ENCODE data around the gene ADAMTS2.

Gene ADAMTS2

GRCh38 chr5:179345433-179346321 is at the start of gene ADAMTS2:
Gene ADAMTS2, minus strand, starts transcription at chr5:179345461. Its CDS starts 133 bp downstream, at chr5:179345328.
- no peak for DNase-seq (ENCODE audit: low read depth)

- no peak for DNase-seq (ENCODE audit: low read depth)
Measured at GRCh38 chr5:179393078-179393477, 47.8 kb upstream of the ADAMTS2 start.

- DNase-seq (ENCODE audit: low read depth): no peak
Measured at GRCh38 chr5:179387151-179388110, 42.2 kb upstream of the ADAMTS2 start.

- no peak for DNase-seq (ENCODE audit: low read depth)
Measured at GRCh38 chr5:179385914-179386313, 40.7 kb upstream of the ADAMTS2 start.

- no peak for DNase-seq (ENCODE audit: low read depth)
Measured at GRCh38 chr5:179382486-179382885, 37.2 kb upstream of the ADAMTS2 start.

GRCh38 chr5:179381691-179382090 is 36.4 kb upstream of the ADAMTS2 start:
- DNase-seq (ENCODE audit: low read depth): no peak

- no peak for DNase-seq (ENCODE audit: low read depth)
Measured at GRCh38 chr5:179380211-179381035, 35.2 kb upstream of the ADAMTS2 start.

- DNase-seq (ENCODE audit: low read depth): no peak
Measured at GRCh38 chr5:179379321-179379890, 34.1 kb upstream of the ADAMTS2 start.

- no peak for DNase-seq (ENCODE audit: low read depth)
Measured at GRCh38 chr5:179378441-179379271, 33.4 kb upstream of the ADAMTS2 start.

GRCh38 chr5:179378116-179378440 is 32.8 kb upstream of the ADAMTS2 start:
- no peak for DNase-seq (ENCODE audit: low read depth)

GRCh38 chr5:179377421-179378115 is 32.3 kb upstream of the ADAMTS2 start:
- no peak for DNase-seq (ENCODE audit: low read depth)

GRCh38 chr5:179376701-179377420 is 31.6 kb upstream of the ADAMTS2 start:
- no peak for DNase-seq (ENCODE audit: low read depth)

- no peak for DNase-seq (ENCODE audit: low read depth)
Measured at GRCh38 chr5:179375831-179376365, 30.6 kb upstream of the ADAMTS2 start.

GRCh38 chr5:179375236-179375685 is 30.0 kb upstream of the ADAMTS2 start:
- no peak for DNase-seq (ENCODE audit: low read depth)

GRCh38 chr5:179374506-179375235 is 29.4 kb upstream of the ADAMTS2 start:
- no peak for DNase-seq (ENCODE audit: low read depth)

- no peak for DNase-seq (ENCODE audit: low read depth)
Measured at GRCh38 chr5:179373961-179374505, 28.8 kb upstream of the ADAMTS2 start.

- DNase-seq (ENCODE audit: low read depth): no peak
Measured at GRCh38 chr5:179373101-179373934, 28.1 kb upstream of the ADAMTS2 start.

Data from stimulated activated CD8-positive, alpha-beta memory T cell treated with anti-CD3 and anti-CD28 coated beads, Interleukin-15, amount 100 ng/mL, for 24 hours (primary cell).